GM18873 (cell line): ENCODE measurements around the gene DIP2A.
A peak's percentile ranks its signal among the peaks of the same experiment; 100 is the strongest.
"Not testable (repeated sequence)": the region's sequence is repeated elsewhere in the genome, so short reads cannot be mapped to it uniquely, and the experiment has no call there.

ENCODE experiments used
- ATAC-seq: cut with Tn5 transposase; IDR thresholded peaks from one replicate; pipeline ENCODE4 v1.9.1; 2021; ENCODE audit warnings: mild to moderate bottlenecking, moderate library complexity, moderate number of reproducible peaks; ENCODE audit not compliant: unreplicated experiment, low FRiP score

DIP2A gene

DNA sequence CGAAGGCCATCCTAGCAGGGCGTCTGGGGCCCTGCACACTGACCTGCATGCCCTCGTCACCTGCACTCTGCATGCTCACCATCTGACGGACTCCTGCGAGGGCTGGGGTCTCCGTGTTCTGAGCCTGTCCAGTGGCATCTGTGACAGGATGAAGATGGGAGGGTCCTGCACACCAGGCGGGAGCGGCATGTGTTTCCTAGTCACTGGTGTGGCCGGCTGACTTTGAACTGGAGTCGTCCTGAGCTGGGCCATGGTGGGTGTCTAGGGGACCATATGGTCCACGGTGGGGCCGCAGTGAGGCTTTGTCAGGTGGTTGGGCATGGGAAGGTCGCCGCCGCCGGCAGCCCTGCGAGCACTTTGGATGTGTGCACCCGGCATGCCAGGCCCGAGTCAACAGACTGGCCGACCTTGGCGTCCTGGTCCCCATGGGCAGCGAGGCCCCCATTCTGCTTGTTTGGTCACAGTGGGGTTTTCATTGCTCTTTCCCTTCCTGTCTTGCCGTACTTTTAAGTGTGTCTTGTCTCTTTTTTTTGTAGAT is 16.7 kb upstream of the DIP2A start:
- ATAC-seq: no peak

DNA sequence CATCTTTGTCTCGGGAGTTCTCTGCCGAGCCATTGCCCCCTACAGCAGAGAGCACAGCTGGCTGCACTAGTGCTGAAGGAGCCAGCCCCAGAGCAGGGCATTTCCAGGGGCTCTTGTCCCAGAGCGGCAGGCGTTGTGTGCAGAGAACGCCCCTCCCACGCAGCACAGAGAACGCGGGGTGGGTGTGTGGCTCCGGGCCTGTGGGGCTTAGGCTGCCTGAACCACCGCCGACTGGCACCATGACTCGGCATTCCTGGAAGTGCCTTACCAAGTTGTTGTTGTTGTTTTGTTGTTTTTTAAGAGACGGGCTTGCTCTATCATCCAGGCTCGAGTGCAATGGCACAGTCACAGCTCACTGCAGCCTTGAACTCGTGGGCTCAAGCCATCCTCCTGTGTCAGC is 15.8 kb upstream of the DIP2A start:
- ATAC-seq: no peak

DNA sequence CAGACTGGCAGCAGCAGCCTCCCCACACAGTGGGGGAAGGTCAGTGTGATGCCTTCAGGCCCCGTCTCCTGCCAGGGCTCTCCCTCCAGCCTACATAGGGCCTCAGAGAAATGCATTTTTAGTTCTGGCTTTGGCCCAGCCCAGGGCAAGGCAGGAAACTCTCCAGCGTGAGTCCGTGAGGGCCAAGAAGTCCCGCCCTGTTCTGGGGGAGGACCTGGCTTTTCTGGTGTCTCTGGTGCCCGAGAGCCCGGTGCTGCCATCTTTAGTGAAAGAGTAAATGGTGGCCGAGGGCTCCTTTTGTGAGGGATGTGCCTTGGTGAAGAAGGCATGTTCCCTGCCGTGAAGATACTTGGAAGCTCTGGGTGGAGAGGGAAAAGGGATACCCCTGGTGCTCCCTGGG is 14.8 kb upstream of the DIP2A start:
- ATAC-seq: no peak

DNA sequence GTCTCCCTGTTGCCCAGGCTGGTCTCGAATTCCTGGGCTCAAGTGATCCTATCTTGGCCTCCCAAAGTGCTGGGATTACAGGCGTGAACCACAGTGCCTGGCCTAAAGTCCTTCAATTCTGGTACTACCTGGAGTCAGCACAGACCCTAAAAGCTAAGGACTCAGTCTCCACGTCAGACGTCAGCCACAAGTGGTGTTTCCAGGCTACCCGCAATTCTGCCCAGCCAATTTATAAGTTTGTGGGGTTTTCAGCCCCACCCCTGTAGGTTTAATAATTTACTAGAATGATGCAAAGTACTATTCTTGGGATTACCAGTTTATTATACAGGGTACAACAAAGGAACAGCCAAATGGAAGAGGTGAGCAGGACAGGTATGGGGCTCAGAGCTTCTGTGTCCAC is 10.6 kb upstream of the DIP2A start:
- no peak for ATAC-seq

DNA sequence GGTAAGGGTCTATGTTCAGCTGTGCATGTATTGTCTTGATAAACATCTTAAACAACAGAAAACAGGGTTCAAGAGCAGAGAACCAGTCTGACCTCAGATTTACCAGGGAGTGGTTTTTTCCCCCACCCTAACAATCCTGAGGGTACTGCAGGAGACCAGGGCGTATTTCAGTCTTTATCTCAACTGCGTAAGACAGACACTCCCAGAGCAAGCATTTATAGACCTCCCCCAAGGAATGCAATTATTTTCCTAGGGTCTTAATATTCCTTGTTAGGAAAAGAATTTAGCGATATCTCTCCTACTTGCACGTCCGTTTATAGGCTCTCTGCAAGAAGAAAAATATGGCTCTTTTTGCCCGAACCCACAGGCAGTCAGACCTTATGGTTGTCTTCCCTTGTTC is 9.8 kb upstream of the DIP2A start:
- not testable (repeated sequence) for ATAC-seq

DNA sequence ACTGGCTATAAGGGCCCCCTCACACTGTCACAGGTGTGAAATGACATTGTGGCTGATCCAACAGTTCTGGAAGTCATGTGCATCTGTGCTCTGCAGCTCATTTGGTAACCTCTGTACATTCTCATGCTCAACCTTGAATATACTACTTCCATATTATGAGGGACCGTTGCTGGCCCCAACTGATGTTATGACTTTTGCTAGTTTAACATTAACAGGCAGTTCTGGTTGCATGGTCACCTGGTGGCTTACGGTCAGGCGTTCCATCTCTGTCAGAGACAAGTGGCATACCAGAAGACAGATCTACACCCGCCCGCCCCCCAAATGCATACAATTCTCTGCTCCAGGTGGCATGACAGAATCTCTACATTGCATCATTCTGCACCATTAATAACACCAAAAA is 6.0 kb upstream of the DIP2A start:
- no peak for ATAC-seq

DNA sequence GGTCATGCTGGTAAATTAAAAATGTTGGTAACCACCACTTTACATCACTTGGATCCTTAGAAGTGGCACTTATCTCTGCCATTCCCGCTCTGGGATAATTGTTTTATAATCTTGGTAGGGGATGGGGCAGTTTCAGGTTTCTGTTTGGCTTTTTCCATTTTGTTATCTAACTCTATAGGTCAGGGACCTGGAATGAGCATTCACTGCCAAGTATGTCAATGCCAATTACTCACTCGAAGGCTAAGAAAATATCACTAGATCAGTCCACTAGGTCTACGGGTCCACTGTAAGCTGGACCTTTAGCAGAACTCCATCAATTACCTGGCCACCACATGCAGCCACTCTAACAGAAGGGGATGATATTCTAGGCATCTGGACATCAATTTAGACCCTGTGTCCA is 4.5 kb upstream of the DIP2A start:
- ATAC-seq: no peak

DNA sequence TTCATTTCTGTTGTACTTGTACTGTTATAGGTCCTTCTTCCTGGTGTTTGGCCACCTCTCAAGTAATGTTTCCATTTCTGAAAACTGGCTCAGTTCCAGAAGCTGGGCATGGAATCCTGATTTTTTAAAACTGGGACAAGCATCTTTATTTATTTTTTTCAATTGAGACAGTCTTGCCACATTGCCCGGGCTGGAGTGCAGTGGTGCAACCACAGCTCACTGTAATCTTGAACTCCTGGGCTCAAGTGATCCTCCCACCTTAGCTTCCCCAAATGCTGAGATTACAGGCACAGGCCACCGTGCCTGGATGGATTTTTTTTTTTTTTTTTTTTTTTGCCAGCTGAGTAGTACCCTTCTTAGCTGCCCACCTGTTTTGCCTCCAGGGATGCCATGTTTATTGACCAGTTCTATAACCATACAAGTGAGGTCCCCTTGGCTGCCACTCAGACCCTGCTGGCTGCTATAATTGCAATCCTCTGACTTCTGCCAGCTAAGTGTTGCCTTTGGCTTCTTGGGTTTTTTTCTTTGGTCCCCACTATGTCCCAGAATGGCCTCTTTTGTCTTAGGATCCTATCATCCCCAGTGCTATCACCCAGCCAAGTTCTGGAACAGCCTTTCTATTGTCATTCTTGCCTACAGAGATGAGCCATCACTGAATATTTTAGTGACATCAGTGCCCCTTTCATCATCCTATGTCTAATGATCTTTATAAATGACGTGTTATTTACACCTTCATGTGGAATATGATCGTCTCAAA is 3.9 kb upstream of the DIP2A start:
- ATAC-seq: no peak

DNA sequence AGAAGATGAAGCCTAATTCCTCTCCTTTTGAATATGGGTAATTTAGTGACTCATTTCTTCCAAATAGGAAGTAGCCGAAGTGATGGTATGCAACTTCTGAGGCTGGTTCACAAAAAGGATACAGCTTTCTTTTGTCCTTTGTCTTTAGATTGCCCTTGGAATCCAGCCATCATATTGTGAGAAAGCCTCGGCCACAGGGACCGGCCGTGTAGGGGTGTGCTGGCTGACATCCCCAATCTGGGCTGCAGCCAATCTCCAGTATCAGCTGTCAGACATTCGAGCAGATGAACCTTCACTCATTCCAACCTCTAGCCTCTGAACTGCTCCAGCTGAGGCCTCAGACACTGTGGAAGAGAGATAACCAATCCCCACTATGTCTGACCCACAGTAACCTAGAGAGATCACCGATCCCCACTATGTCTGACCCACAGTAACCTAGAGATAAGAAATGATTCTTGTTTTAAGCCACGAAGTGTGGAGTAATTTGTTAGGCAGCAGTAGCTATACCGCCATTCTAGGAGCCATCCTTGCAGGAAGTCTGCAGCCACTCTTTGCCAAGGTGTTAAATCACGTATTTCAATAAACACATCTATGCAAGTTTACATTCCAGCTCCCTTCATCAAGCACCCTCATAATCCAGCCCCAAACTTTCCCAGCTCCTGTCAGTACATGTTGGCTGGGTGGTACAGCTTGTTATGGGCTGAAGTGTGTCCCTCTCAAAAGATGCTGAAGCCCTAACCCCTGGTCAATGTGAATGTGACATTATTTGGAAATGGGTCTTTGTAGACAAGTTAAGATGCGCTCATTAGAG is 2.9 kb upstream of the DIP2A start:
- no peak for ATAC-seq

DNA sequence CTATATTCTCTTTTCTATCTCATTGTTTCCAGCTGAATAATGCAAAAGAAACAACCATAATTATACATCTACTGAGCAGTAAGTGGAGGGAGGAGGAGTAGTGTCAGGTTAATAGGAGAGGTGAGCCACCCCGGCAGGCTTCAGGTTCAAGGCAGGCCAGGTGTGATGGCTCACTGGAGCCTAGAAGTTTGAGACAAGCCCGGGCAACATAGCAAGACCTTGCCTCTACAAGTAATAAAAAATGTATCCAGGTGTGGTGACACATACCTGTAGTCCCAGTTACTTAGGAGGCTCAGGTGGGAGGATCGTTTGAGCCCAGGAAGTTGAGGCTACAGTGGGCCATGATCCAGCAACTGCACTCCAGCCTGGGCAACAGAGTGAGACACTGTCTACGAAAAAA is 1.9 kb upstream of the DIP2A start:
- no peak for ATAC-seq

DNA sequence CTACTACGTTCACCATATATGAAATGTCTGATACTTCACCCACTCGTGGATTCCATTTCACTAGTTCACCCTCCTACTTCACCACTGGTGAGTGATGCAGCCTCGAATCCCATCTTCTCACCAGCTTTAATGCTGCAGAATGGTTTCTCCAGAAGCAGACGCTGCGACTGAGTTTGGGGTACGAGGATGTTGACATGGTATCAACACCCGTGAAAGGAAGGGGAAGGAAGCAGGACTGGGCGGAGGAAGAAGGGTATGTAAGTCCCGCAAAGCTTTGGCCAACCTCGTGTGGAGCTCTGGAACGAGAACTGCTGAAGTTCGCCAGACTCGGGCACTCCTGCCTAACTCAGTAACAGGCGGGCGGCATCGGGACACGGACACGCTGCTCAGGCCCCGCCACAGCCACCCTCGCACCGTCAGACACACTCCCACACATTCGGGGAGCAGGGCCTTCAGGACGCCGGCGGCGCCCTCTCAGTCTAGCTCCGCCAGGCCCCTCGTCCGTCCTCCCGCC is 833 bp upstream of the DIP2A start:
- peak; percentile 12 for ATAC-seq

DNA sequence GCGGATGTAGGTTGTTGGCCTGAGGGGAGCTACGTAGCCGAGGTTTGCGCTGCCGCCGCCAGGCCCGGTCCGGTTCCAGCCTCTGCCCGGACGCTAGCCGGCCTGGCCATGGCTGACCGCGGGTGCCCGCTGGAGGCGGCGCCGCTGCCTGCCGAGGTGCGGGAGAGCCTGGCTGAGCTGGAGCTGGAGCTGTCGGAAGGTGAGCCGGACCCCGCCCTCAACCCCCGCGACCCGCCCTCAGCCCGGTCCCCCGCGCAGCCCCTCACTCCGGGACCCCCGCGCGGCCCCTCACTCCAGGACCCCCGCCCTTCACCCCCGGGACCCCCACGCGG is 299 bp downstream of the DIP2A start:
- ATAC-seq: no peak

DNA sequence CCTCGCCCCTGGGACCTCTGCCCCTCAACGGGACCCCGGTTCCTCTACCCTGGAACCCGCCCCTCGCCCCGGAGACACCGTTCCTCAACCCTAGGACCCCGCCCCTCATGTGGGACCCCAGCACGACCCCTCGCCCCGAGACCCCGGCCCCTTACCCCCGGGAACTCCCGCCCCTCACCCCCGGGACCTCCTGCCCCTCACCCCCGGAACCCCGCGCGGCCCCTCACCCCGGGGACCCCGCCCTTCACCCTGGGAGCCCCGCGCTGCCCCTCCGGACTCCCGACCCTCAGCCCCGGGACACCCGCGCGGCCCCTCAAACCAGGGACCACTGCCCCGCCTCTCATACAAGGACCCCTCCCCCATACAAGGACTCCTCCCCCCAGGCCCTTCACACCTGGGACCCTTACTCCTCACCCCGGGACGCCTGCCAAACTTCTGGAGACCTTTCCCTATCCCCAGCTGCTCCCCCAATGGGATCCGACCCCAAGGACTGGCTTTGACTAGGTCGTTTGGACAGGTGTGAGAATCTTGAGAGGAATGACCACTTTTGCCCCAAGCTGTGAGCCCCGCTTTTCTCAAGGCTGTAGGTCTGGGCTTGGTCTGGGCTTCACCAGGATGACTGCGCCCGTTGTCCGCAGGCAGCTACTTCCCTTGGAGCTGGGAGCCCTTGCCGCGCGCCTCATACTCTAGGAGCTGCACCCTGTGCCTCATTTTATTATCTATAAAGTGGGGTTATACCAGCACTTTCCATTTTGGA is 843 bp downstream of the DIP2A start:
- no peak for ATAC-seq

DNA sequence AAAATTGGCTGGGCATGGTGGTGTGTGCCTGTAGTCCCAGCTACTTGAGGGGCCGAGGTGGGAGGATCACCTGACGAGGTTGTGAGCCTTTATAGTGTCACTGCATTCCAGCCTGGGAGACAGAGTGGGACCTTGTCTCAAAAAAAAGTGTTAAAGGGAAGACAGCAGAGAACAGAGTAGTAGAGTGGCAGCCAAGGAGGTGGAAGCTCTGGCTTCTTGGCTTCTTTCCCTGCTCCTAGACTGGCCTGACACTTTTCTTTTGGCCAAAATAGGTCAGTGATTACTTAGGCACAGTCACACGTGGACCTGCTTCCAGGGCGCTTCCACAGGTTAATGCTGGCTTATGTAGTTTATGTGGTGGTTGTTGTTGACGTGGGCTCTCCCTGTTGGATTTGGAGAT is 3.2 kb downstream of the DIP2A start:
- ATAC-seq: no peak

DNA sequence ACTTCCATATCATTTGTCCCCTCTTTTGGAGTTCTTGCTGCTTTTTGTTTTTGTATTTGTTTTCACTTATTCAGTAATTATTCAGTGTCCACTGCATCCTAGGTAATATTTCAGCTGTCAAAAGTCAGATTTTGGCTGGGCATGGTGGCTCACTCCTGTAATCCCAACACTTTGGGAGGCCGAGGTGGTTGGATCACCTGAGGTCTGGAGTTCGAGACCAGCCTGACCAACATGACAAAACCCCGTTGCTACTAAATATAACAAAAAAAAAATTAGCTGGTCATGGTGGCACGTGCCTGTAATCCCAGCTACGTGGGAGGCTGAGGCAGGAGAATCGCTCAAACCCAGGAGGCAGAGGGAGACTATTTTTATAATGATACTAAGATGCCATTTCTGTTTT is 6.5 kb downstream of the DIP2A start:
- not testable (repeated sequence) for ATAC-seq

DNA sequence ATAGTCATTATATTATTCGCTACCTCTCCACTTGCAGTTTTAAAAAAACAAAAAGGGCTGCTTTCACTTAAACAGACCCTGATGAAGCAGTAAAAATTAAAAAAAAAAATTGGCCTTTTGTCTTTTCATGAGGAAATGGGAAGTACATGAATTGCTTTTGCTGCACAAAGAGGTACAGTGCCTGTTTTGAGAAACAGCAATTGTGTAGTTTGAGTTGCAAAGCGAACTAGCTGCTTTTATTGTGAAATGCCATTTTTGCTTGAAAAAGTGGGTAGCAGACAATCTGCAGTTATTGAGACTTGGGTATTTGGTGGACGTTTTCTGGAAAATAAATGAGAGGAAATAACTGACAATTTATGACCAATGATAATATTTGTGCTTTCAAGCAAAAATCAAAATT is 7.0 kb downstream of the DIP2A start:
- ATAC-seq: no peak

DNA sequence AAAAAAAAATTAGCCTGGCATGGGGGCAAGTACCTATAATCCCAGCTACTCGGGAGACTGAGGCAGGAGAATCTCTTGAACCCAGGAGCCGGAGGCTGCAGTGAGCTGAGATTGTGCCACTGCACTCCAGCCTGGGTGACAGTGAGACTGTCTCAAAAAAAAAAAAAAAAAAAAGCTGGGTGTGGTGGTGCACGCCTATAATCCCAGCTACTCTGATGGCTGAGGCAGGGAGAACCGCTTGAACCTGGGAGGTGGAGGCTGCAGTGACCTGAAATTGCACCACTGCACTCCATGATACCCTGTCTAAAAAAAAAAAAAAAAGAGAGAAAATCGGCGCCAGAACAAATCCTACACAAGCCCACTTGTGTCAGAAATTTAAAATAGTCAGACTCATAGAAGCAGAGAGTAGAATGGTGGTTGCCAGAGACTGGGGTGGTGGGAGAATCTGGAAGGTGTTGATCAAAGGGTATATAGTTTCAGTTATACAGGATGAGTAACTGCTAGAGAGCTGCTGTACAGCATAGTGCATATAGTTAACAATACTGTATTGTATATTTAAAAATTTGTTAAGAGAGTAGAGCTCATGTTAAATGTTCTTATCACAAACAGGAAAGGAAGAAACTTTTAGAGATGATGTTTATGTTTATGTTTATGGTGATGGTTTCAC is 9.6 kb downstream of the DIP2A start:
- no peak for ATAC-seq

DNA sequence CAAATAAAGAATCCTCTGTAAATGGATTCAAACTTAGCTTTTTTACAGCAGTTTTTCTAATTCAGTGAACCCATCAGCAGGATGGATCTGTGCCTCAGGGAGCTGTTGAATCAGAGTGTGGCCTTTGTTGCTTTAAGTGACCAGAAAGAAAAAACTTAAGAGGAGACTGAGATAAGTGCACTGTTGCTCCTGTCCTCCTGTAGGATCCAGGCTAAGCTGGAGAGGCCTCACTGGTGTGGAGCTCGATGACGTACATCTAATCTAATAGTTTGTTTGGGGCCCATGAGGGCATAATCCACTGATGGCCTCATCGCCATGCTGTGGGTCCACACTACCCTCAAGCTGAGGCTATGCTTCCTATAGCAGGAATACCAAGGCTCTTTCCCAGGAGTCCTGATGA is 10.6 kb downstream of the DIP2A start:
- ATAC-seq: no peak

DNA sequence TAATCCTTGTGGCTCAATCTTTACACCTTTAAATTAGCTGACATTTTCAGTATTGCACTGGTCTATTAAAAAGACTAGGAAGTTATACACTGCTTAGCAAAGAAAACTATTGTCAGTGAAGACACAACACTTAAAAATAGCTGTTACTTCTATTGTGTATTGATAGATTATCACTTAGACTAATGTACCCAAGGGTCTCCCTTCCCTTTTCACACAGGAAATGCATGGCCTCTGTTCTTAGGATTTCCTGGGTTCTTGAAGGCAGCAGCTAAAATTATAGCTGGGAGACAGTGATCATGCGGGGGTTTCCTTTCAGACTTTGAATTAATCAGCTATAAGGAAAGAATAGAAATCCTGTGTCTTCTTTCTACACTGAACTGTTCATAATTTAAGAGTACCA is 12.8 kb downstream of the DIP2A start:
- no peak for ATAC-seq

DNA sequence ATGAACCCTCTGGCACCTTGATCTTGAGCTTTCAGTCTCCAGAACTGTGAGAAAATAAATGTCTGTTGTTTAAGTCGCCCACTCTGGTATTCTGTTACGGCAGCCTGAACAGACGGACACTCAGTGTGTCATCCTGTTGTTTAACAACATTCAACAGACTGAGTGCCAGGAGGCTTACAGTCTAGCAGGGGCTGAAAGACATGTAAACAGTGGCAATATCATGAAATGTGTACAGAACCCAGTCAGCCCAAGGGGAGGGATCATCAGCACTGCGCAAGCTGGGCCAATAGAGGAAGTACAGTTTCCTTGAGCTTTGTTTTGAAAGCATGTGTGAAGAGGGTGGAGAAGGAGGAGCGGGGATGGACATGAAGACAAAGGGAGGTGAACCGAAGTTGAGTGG is 13.6 kb downstream of the DIP2A start:
- ATAC-seq: no peak
